ENCODE measurements around the gene NHLRC4.

The NHLRC4 gene

DNA sequence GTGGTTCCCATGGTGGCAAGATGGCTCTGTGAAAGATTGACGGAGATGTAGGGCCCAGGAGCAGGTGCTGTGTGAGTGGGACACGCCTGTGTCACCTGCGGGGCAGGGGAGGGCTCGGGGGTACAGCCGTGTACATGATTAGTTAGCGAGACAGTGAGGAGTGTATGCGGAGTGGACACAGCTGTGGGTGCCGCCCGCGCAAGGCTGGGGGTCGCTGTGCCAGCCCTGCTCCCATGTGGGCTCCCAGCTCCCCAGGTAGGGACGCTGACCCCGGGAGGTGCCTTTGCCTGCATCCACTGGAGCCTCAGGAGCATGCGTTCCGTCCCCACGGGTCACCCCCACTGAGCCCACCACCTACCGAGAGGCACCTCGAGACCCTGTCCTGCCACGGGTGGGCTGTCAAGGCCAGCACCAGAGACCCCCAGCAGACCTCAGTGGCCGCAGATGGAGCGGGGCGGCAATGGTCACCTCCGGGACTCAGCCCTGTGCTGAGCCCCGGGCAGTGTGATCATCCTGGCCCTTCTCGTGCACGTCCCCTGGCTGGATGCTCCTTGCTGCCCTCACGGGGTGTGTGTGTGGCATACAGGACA, 31.9 kb upstream of the NHLRC4 start:
- Histone ChIP-seq H3K4me1 (ENCODE audit: control insufficient read depth, insufficient read depth, low read length) (no peaks in the 10 kb centered on the region), H3K27me3 (ENCODE audit: control insufficient read depth, insufficient read depth, low read length) (no peaks in the 10 kb centered on the region), H3K36me3 (ENCODE audit: control insufficient read depth, insufficient read depth, low read length) (peaks cover 9% of the 10 kb centered on the region), H3K9me3 (ENCODE audit: control insufficient read depth, insufficient read depth, low read length) (no peaks in the 10 kb centered on the region), H3K9ac (ENCODE audit: low read depth, low read length) (no peak overlapping the region), H3K4me3 (ENCODE audit: low read depth, low read length) (no peak overlapping the region)

DNA sequence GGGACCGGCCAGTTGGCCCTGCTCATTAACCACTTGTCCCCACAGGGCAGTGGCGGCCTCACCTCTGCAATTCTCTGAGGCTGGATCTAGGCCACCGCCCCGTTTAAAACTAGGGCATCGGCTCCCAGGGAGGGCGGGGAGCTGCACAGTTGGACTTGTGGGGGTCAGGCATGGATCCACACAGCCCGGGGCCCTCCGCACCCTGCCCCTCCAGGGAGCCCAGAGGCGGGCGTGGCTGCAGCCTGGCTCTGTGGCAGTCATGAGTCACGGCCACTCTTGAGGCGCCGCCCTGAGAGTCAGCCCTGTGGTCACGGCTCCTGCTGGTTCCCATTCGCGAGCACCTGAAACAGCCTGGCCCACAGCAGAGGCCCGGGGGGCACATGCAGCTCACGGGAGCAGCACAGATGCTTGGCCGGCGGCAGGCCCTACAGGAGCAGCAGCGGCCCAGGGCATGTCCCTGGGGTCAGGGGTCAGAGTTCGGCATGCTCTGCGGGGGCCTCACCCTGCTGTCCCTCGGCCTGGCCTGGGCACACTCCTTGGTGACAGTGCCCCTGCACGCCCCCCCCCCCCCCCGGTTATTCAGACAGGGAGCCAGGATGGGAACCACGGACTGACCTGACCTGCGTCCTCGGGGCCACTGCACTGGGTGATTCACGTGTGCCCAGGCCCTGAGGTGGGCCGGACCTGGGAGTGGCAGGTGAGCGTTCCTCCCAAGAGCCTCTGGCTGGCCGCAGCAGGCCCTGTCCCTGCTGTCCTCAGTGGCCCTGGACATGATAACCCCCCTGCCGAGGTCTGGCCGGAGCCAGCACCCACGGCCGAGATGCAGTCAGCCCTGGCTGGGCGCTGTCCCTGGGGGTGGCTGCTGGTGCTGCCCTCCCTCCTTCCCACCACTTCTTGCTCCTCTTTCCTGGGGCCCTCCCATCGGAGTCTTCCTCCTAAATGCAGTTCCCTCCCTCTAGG, 31.1 kb upstream of the NHLRC4 start:
- no peak overlapping the region for H3K9ac ChIP-seq (ENCODE audit: low read depth, low read length)
- H3K9me3 ChIP-seq (ENCODE audit: control insufficient read depth, insufficient read depth, low read length), result no peaks in the 10 kb centered on the region
- H3K36me3 ChIP-seq (ENCODE audit: control insufficient read depth, insufficient read depth, low read length), result peaks cover 10% of the 10 kb centered on the region
- H3K4me3 ChIP-seq (ENCODE audit: low read depth, low read length), result no peak overlapping the region
- no peaks in the 10 kb centered on the region for H3K4me1 ChIP-seq (ENCODE audit: control insufficient read depth, insufficient read depth, low read length)
- no peaks in the 10 kb centered on the region for H3K27me3 ChIP-seq (ENCODE audit: control insufficient read depth, insufficient read depth, low read length)

DNA sequence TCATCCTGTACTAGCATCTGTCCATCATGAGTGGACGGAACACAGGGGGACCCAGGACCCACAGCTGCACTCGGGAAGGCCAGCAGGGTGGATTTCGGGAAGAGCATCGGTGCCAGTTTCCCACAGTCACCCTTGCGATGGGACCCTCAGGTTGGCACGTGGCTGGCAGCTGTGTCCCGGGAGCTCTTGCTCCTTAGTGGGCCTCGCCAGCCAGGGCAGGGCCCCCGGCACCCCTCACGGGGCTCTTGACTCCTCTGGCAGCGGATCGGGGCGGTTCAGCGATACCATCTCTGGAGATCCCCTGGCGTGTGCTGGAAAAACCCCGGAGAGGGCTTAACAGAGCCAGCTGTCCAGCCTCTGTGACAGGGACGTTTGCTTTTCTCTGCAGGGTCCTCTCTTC, 30.1 kb upstream of the NHLRC4 start:
- Histone ChIP-seq H3K4me1 (ENCODE audit: control insufficient read depth, insufficient read depth, low read length) (no peaks in the 10 kb centered on the region), H3K9ac (ENCODE audit: low read depth, low read length) (no peak overlapping the region), H3K4me3 (ENCODE audit: low read depth, low read length) (no peak overlapping the region), H3K9me3 (ENCODE audit: control insufficient read depth, insufficient read depth, low read length) (no peaks in the 10 kb centered on the region), H3K36me3 (ENCODE audit: control insufficient read depth, insufficient read depth, low read length) (peaks cover 13% of the 10 kb centered on the region), H3K27me3 (ENCODE audit: control insufficient read depth, insufficient read depth, low read length) (no peaks in the 10 kb centered on the region)

DNA sequence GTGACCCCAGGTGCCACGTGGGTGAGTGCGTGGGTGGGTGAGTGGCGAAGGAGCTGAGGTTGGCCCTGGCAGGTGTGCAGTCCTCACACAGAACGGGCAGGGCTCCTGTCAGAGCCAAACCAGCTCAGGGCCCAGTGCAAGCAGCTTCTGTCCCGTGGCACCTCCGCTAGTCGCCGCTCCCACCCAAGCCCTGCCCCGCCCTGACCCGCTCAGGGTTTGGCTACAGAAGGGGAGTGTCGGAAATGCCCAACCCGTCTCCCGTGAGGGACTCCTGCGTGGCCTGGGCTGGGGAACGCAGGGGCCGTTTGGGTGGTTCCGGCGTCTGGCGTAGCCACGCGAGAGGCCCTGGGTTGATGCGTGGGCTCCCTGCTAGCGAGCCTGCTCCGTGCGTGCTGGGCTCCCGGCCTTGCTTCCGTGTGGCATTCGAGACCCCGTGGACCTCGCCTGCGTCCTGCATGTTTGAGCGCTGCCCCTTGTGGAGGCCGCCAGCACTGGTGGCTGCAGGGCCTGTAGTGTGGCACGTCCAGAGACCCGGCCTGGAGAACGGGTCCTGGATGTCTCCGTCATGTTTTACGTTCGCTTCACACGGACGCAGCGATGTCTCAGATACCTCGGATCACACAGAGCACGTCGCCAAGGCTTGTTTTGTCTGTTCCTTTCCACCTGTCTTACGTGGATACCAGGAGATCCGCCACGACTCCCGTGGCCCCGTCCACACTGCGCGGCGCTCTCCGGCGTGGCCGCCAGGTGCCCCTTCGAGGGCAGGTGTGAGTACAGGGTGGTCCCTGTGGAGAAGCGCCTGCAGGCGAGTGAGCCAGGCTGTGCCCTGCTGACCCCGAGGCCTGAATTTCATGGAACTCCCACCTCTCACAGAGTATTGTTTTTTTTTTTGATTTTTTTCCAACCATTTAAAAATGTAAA, 29.1 kb upstream of the NHLRC4 start:
- Histone ChIP-seq H3K9me3 (ENCODE audit: control insufficient read depth, insufficient read depth, low read length) (no peaks in the 10 kb centered on the region), H3K4me3 (ENCODE audit: low read depth, low read length) (no peak overlapping the region), H3K4me1 (ENCODE audit: control insufficient read depth, insufficient read depth, low read length) (no peaks in the 10 kb centered on the region), H3K27me3 (ENCODE audit: control insufficient read depth, insufficient read depth, low read length) (no peaks in the 10 kb centered on the region), H3K36me3 (ENCODE audit: control insufficient read depth, insufficient read depth, low read length) (peaks cover 13% of the 10 kb centered on the region), H3K9ac (ENCODE audit: low read depth, low read length) (no peak overlapping the region)

DNA sequence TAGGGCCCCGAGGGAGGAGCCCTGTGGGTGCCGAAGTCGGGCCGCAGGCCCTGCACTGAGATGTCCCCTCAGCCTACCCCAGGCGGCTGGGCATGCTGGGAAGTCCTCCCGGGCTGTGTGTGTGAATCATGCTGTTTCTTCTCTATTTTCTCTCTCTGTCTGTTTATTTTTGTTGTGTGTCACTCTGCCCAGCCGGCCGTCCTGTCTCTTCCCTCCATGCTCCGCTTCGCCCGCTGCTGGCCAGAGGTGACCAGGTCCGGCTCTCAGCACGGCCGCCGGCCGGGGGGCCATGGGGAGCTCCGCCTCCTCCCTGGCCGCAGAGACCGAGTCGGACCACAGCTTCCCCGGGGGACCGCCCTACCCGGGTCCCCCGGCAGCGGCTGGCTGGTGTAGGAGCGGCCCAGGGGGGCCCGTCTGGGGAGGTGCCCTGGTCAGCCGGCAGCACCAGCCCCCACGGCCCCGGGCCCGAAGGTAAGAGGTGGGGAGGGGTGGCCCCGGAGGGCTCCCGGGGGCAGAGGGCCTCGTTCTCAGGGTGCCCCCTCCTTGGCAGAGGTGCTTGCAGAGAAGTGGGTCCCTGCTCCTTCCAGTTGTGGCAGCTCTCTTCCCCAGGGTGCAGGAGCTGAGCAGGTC, 26.8 kb upstream of the NHLRC4 start:
- no peaks in the 10 kb centered on the region for H3K27me3 ChIP-seq (ENCODE audit: control insufficient read depth, insufficient read depth, low read length)
- no peaks in the 10 kb centered on the region for H3K4me1 ChIP-seq (ENCODE audit: control insufficient read depth, insufficient read depth, low read length)
- no peak overlapping the region for H3K4me3 ChIP-seq (ENCODE audit: low read depth, low read length)
- H3K36me3 ChIP-seq (ENCODE audit: control insufficient read depth, insufficient read depth, low read length), result peaks cover 13% of the 10 kb centered on the region
- no peaks in the 10 kb centered on the region for H3K9me3 ChIP-seq (ENCODE audit: control insufficient read depth, insufficient read depth, low read length)
- no peak overlapping the region for H3K9ac ChIP-seq (ENCODE audit: low read depth, low read length)

GRCh38 chr16:540645-541340, 26.0 kb upstream of the NHLRC4 start:
- Histone ChIP-seq H3K36me3 (ENCODE audit: control insufficient read depth, insufficient read depth, low read length) (peaks cover 11% of the 10 kb centered on the region), H3K9me3 (ENCODE audit: control insufficient read depth, insufficient read depth, low read length) (no peaks in the 10 kb centered on the region)

DNA sequence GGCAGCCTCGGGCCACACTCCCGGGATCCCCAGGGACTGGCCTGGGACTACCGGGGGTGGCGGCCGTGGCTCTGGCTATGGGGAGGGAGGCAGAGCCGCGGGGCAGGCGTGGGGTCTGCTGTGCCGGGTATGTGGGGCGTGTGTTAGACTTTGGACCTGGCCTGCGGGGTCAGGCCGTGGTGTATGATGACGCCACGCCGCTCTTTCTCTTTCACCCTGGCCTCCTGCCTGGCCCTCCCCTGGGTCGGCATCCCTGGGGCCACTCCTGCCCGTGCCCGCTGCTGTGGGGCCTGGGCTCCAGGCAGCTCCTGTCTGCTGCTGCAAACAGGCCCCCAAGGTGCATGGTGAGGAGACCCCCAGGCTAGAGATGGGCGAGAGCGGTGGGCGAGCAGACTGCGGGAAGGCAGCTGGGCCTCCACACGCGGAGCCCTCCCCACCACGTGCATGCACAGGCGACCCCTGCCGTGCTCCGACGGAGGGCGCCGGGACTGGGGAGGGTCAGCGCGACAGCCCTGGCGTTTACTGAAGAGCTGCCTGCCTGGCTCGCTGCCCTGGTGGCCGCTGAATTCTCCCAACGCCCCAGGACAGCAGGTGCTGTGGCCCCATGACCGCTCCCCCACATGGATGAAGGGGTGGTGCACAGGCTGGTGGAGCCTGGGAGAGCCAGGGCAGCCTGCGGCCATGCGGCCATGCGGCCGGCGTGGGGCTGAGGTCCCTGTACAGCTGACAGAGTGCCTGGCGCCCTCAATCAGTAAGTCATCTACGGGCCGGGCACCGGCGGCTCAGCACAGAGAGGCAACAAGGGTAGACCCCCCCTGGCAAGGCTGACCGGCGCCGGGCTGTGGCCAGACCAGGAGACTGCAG, 23.3 kb upstream of the NHLRC4 start:
- no peaks in the 10 kb centered on the region for H3K27me3 ChIP-seq (ENCODE audit: control insufficient read depth, insufficient read depth, low read length)
- H3K4me1 ChIP-seq (ENCODE audit: control insufficient read depth, insufficient read depth, low read length), result no peaks in the 10 kb centered on the region
- H3K36me3 ChIP-seq (ENCODE audit: control insufficient read depth, insufficient read depth, low read length), result peaks cover 14% of the 10 kb centered on the region
- H3K9me3 ChIP-seq (ENCODE audit: control insufficient read depth, insufficient read depth, low read length), result no peaks in the 10 kb centered on the region
- H3K9ac ChIP-seq (ENCODE audit: low read depth, low read length), result no peak overlapping the region
- no peak overlapping the region for H3K4me3 ChIP-seq (ENCODE audit: low read depth, low read length)

More at GRCh38 chr16:540645-541340, 26.0 kb upstream of the NHLRC4 start:
- Histone ChIP-seq H3K4me1 (ENCODE audit: control insufficient read depth, insufficient read depth, low read length) (no peaks in the 10 kb centered on the region), H3K4me3 (ENCODE audit: low read depth, low read length) (no peak overlapping the region), H3K9ac (ENCODE audit: low read depth, low read length) (no peak overlapping the region), H3K27me3 (ENCODE audit: control insufficient read depth, insufficient read depth, low read length) (no peaks in the 10 kb centered on the region)

DNA sequence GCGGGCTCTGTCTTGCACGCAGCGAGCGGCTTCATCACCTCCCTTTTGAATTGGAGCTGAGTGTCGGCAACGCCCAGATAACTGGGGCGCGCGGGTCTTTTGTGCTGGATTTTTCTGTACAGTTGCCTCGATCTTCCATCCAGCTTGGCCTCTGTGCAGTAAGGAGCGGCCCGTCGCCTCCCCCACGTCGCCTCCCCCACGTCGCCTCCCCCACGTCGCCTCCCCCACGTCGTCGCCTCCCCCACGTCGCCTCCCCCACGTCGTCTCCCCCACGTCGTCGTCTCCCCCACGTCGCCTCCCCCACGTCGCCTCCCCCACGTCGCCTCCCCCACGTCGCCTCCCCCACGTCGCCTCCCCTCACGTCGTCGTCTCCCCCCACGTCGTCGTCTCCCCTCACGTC, 22.3 kb upstream of the NHLRC4 start:
- no peaks in the 10 kb centered on the region for H3K27me3 ChIP-seq (ENCODE audit: control insufficient read depth, insufficient read depth, low read length)
- H3K36me3 ChIP-seq (ENCODE audit: control insufficient read depth, insufficient read depth, low read length), result peaks cover 17% of the 10 kb centered on the region
- no peaks in the 10 kb centered on the region for H3K9me3 ChIP-seq (ENCODE audit: control insufficient read depth, insufficient read depth, low read length)
- H3K4me1 ChIP-seq (ENCODE audit: control insufficient read depth, insufficient read depth, low read length), result no peaks in the 10 kb centered on the region
- H3K9ac ChIP-seq (ENCODE audit: low read depth, low read length), result no peak overlapping the region
- no peak overlapping the region for H3K4me3 ChIP-seq (ENCODE audit: low read depth, low read length)

GRCh38 chr16:546909-547770, 19.7 kb upstream of the NHLRC4 start:
- Histone ChIP-seq H3K27me3 (ENCODE audit: control insufficient read depth, insufficient read depth, low read length) (no peaks in the 10 kb centered on the region), H3K36me3 (ENCODE audit: control insufficient read depth, insufficient read depth, low read length) (peaks cover 18% of the 10 kb centered on the region), H3K9me3 (ENCODE audit: control insufficient read depth, insufficient read depth, low read length) (no peaks in the 10 kb centered on the region), H3K9ac (ENCODE audit: low read depth, low read length) (no peak overlapping the region), H3K4me1 (ENCODE audit: control insufficient read depth, insufficient read depth, low read length) (no peaks in the 10 kb centered on the region), H3K4me3 (ENCODE audit: low read depth, low read length) (no peak overlapping the region)

DNA sequence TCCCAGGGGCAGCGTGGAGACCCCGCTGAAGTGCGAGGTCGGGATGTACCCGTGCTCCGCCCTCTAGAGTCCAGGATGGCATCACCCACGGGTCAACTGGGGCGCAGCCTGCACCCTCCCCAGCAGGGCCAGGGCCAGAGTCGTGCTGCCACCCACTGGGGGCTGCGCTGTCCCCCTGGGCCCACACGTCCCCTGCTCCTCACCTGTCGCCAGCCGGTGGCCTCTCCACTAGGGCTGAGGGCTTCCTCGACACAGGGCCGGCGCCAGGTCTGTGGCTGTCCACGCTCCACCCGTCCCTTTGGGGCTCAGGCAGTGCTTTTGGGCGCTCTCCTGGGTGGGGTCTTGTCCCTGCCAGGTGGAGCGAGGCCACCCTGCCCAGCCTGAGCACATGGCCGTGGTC, 18.2 kb upstream of the NHLRC4 start:
- Histone ChIP-seq H3K4me1 (ENCODE audit: control insufficient read depth, insufficient read depth, low read length) (no peaks in the 10 kb centered on the region), H3K9me3 (ENCODE audit: control insufficient read depth, insufficient read depth, low read length) (no peaks in the 10 kb centered on the region), H3K4me3 (ENCODE audit: low read depth, low read length) (no peak overlapping the region), H3K9ac (ENCODE audit: low read depth, low read length) (no peak overlapping the region), H3K27me3 (ENCODE audit: control insufficient read depth, insufficient read depth, low read length) (no peaks in the 10 kb centered on the region), H3K36me3 (ENCODE audit: control insufficient read depth, insufficient read depth, low read length) (peaks cover 23% of the 10 kb centered on the region)
